GM12878 (cell line): Measurements from ENCODE around the gene RRAD. TPM values are rescaled to one million over a fixed set of nuclear protein-coding genes. Genes with fewer than 3 reads are reported as not detected.

Experiments used
- ATAC-seq: fragments of 200-7000 bp; cut with Tn5 transposase; 3 replicates; pipeline ENCODE4 v1.9.1; 2020; ENCODE audit warnings: mild to moderate bottlenecking, moderate library complexity
- BruUV-seq: library from RNA; stranded (reverse); fragments of 400-500 nt; replicated peaks from 2 replicates; lab custom pipeline; 2021; lab: Mats Ljungman, UMichigan
- CTCF ChIA-PET: fragments of 300-600 bp; sonication (Branson Sonifier 250); formaldehyde crosslinking; extraction: SDS; loops from one replicate; lab custom pipeline; 2021; ENCODE audit warnings: inconsistent platforms; lab: Yijun Ruan, JAX
- POLR2A ChIA-PET: fragments of 350-600 bp; formaldehyde crosslinking; extraction: SDS; loops from one replicate; lab custom pipeline; 2021; ENCODE audit warnings: inconsistent platforms; lab: Charles Lee
- RAD21 ChIA-PET: fragments of 300-600 bp; sonication (Branson Sonifier 250); formaldehyde crosslinking; loops from one replicate; lab custom pipeline; 2023; ENCODE audit warnings: antibody characterized with exemption; ENCODE audit not compliant: unreplicated experiment; lab: Charles Lee
- SMC1A ChIA-PET: fragments of 300-600 bp; sonication (Branson Sonifier 250); formaldehyde crosslinking; loops from one replicate; lab custom pipeline; 2023; ENCODE audit not compliant: unreplicated experiment, uncharacterized antibody; lab: Charles Lee
- DNase-seq: peaks from one replicate; pipeline ENCODE4 v3.0.0-alpha.2; 2011; ENCODE audit warnings: low read depth, low spot score
- FAIRE-seq: peaks from 3 replicates; lab custom pipeline; 2011; peaks lifted over from hg19 to GRCh38; lab: Jason Lieb, UNC
- H2AFZ ChIP-seq: 2 replicates; pipeline ENCODE4 v1.6.0; 2011; ENCODE audit warnings: low read depth, low read length, control low read depth; ENCODE audit not compliant: control insufficient read depth
- H3K27ac ChIP-seq: 2 replicates; pipeline ENCODE4 v1.5.1; 2011; ENCODE audit warnings: control low read depth; ENCODE audit not compliant: control insufficient read depth, insufficient read depth
- H3K27me3 ChIP-seq, 2 experiments: replicated peaks in 1 of 2; 2 replicates each; pipeline versions ENCODE4 v1.6.0 to v1.6.1; 2011; ENCODE audit warnings: low read length in 1 of 2; ENCODE audit not compliant: control insufficient read depth in 2 of 2, insufficient read depth in 2 of 2
- H3K36me3 ChIP-seq, 2 experiments: 2 replicates each; pipeline ENCODE4 v1.5.1; 2011; ENCODE audit warnings: low read length in 1 of 2; ENCODE audit not compliant: control insufficient read depth in 2 of 2, insufficient read depth in 2 of 2
- H3K4me1 ChIP-seq: 2 replicates; pipeline ENCODE4 v1.6.1; 2011; ENCODE audit warnings: mild to moderate bottlenecking, low read length, moderate library complexity, mixed read lengths; ENCODE audit not compliant: control insufficient read depth, insufficient read depth
- H3K4me2 ChIP-seq: 2 replicates; pipeline ENCODE4 v1.6.0; 2011; ENCODE audit warnings: control low read depth; ENCODE audit not compliant: control insufficient read depth, insufficient read depth
- H3K4me3 ChIP-seq: fragments of 200-600 bp; sonication (generic); 2 replicates; pipeline ENCODE4 v1.5.1; 2016
- H3K79me2 ChIP-seq: 2 replicates; pipeline ENCODE4 v1.6.0; 2011; ENCODE audit warnings: low read length; ENCODE audit not compliant: control insufficient read depth, insufficient read depth
- H3K9ac ChIP-seq: 2 replicates; pipeline ENCODE4 v1.8.0; 2011; ENCODE audit warnings: low read length, control low read depth, mixed read lengths; ENCODE audit not compliant: control insufficient read depth, insufficient read depth
- H3K9me3 ChIP-seq: replicated peaks from 3 replicates; pipeline ENCODE4 v1.5.1; 2011; ENCODE audit warnings: mild to moderate bottlenecking, low read length; ENCODE audit not compliant: control insufficient read depth, insufficient read depth
- H4K20me1 ChIP-seq: 2 replicates; pipeline ENCODE4 v1.6.0; 2011; ENCODE audit not compliant: control insufficient read depth, insufficient read depth
- CEBPB ChIP-seq, 2 experiments: fragments of 150-350 bp in 1 of 2; IDR thresholded peaks; 2 replicates each; pipeline ENCODE4 v1.6.1; 2012 to 2014; ENCODE audit warnings: low read depth in 2 of 2, low read length in 2 of 2, borderline replicate concordance in 1 of 2, inconsistent platforms in 1 of 2
- ELK1 ChIP-seq: IDR thresholded peaks from 2 replicates; pipeline ENCODE4 v1.6.1; 2012; ENCODE audit warnings: low read depth, low read length, improper control_type of control experiment
- NBN ChIP-seq: fragments of 450-650 bp; IDR thresholded peaks from 2 replicates; pipeline ENCODE4 v1.6.1; 2016
- POLR2A ChIP-seq: IDR thresholded peaks from 2 replicates; pipeline ENCODE4 v1.6.1; 2011; ENCODE audit warnings: low read depth, mild to moderate bottlenecking, low read length
- RELA ChIP-seq: fragments of 450-650 bp; IDR thresholded peaks from 2 replicates; pipeline ENCODE4 v1.8.0; 2014; ENCODE audit warnings: borderline replicate concordance; ENCODE audit not compliant: partially characterized antibody
- RFX5 ChIP-seq: IDR thresholded peaks from 2 replicates; pipeline ENCODE4 v1.6.1; 2011; ENCODE audit warnings: low read depth, low read length, improper control_type of control experiment
- WRNIP1 ChIP-seq: IDR thresholded peaks from 2 replicates; pipeline ENCODE4 v1.6.1; 2011; ENCODE audit warnings: low read depth, low read length, improper control_type of control experiment, borderline replicate concordance
- WGBS: methylation state at CpG from one replicate; pipeline ENCODE4 v1.1.6; 2016; ENCODE audit warnings: low lambda C conversion rate; ENCODE audit not compliant: insufficient replicate concordance, insufficient coverage; ENCODE audit errors: missing lambda C conversion rate; 5-methylcytosine and 5-hydroxymethylcytosine counted together
- in situ Hi-C: fragments of 300-500 bp; cut with MboI; formaldehyde crosslinking; loops from 9 replicates; pipeline ENCODE4 v1.14.3; 2018; ENCODE audit warnings: mixed read lengths
- intact Hi-C: fragments of 100-400 bp; cut with micrococcal nuclease; formaldehyde crosslinking; loops from one replicate; pipeline ENCODE4 v1.14.2; 2022; ENCODE audit not compliant: unreplicated experiment
- polyA plus RNA-seq, 11 experiments: library from polyadenylated mRNA; depleted of rRNA in 4 of 11; unstranded in 6 of 11; stranded (reverse) in 5 of 11; fragments of >200 nt; fragmentation: Nextera tagmentation in 4 of 11; fragmentation: Illumina TruSeq in 1 of 11; extraction: Ambion mirVana in 4 of 11; extraction: Trizol in 1 of 11; gene quantifications; 1 replicate in 1 of 11; 2 replicates in 10 of 11; pipeline versions ENCODE4 v1.2.1 to v1.2.3, GENCODE V29; 2011 to 2016; ENCODE audit warnings: inconsistent platforms in 2 of 11, missing spikeins in 2 of 11, low read depth in 1 of 11
- total RNA-seq, 4 experiments: library from RNA; depleted of rRNA in 3 of 4; stranded (reverse); fragments of >200 nt in 3 of 4; fragmentation: Illumina TruSeq in 1 of 4; extraction: Trizol in 1 of 4; gene quantifications; 2 replicates each; pipeline versions ENCODE4 v1.2.1 to v1.2.3, GENCODE V29; 2013 to 2021

RRAD gene
- total and polyA plus RNA-seq, 10 of the 15 experiments (the other 5 are each of a cell fraction or from before 2014, with no cell fraction given), result 0.11 to 8.5 (median 2.8) TPM

GRCh38 chr16:66908762-66909559, 16.4 kb downstream of the RRAD start:
- Histone ChIP-seq H3K4me1 (peaks cover 4% of the 10 kb centered on the region; the same call in 1 of the 2 replicates), H3K79me2 (no peaks in the 10 kb centered on the region), H3K9me3 (no peaks in the 10 kb centered on the region), H3K4me2 (no peak overlapping the region), H3K27me3 (no peaks in the 10 kb centered on the region; a peak in 1 of 4 replicates), H2AFZ (no peak overlapping the region), H3K9ac (no peak overlapping the region), H3K36me3 (no peaks in the 10 kb centered on the region), H3K27ac (no peak overlapping the region), H4K20me1 (no peaks in the 10 kb centered on the region), H3K4me3 (no peak overlapping the region)
- in situ Hi-C loops, result no loop called here
- 54% methylated on average over 9 of the region's 14 CpGs for WGBS
- FAIRE-seq (no peak), ATAC-seq (no peak), DNase-seq (no peak)
- RAD21 ChIA-PET, result no interaction called here
- TF ChIP-seq RFX5 (no peak), ELK1 (no peak), CEBPB (IDR thresholded peaks at IDR 0.05; ENCODE audit: borderline replicate concordance in 1 of 2, low read depth in 2 of 2, low read length in 2 of 2) (no peak), NBN (no peak), POLR2A (no peak), WRNIP1 (no peak), RELA (no peak)
- SMC1A ChIA-PET, result interaction anchor here (1.4 kb wide), 1 partner anchor 41 kb away, joined by 3 read pairs; no protein-coding TSS in a partner anchor
- no TSS peak for BruUV-seq
- intact Hi-C loops, result no loop called here
- POLR2A ChIA-PET, result no interaction called here
- CTCF ChIA-PET, result interaction anchor here (1.2 to 1.3 kb wide), 2 partner anchors 12 to 16 kb away, joined by 3 to 4 read pairs; no protein-coding TSS in a partner anchor
